GM12874 (cell line): ENCODE measurements around the gene ZC3H18.
A peak's percentile ranks its signal among the peaks of the same experiment; 100 is the strongest.

Experiments used
- CTCF ChIP-seq: IDR thresholded peaks from 2 replicates; pipeline ENCODE4 v1.5.1; 2011; ENCODE audit warnings: low read depth, mild to moderate bottlenecking, control low read depth, low read length, moderate library complexity; ENCODE audit not compliant: insufficient read depth

The ZC3H18 gene

DNA sequence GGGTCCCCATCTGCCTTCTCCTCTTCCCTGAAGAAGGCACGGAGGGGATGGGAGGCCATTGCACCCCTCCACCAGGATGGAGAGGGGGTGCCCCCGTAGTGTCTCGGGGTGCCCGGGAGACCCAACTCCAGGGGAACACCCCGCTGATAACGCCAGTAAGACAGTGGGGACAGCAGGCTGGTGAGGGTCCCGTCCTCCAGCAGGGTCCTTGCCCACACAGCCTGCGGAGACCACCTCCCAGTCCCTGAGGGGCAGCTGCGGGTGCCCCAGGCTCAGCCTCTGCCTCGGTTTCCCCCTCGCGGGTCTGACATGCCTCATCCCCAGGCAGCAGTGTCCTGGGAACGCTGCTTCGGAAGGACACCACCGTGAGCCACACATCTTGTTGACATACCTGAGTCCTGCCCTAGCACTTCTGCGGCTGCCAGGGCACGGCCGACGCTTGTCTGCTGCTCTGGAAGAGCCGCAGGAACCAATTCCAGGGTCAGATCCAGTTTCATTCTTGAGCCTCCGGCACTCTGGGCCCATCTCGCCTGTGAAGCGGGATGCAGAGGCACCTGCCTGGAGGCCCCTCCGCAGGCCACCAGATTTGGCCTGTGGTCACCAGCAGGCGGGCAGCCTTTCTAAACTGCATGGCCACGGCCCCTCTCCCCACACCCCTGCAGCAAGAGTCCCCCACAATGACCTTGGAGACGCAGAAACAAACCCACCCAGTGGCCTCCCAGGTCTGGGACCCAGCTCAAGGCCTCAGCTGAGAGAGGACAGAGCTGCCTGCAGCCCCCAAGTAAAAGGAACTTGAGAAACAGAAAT lies 39.9 kb upstream of the ZC3H18 start:
- TF ChIP-seq CTCF: no peak

DNA sequence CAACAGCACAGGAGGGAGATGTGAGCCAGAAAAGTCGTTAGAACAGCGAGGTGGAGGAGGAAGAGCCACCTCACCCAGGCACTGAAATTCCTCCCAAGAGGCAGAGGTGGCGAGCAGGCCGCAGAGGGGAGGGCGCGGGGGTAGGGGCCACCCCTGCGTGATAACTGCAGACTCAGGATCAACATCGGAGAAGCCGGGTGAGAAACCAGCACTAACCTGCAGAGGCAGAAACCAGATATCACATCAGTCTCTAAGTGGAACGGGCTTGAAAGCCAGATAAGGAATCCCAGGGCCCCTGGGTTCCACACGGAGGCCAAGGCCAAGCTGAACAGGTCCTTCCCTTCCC lies 39.4 kb upstream of the ZC3H18 start:
- no peak for TF ChIP-seq CTCF

DNA sequence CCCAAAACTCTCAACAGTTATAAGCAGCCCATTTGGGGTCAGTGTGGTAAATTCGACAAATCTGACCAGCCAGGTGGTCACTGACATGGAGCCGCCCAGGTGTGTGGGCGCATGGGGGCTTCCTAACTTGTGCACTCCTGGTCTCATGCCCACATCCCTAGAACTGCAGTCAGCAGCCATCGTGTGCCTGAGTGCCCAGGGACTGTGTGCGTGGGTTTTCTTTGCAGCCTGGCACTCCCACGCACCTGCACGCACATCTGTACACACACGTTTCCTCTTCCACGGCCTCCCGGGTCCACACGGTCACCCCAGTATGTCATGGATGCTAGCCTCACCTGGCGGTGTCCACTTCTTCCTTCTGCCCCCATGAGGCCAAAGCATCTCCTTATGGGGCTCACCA lies 38.9 kb upstream of the ZC3H18 start:
- no peak for TF ChIP-seq CTCF

DNA sequence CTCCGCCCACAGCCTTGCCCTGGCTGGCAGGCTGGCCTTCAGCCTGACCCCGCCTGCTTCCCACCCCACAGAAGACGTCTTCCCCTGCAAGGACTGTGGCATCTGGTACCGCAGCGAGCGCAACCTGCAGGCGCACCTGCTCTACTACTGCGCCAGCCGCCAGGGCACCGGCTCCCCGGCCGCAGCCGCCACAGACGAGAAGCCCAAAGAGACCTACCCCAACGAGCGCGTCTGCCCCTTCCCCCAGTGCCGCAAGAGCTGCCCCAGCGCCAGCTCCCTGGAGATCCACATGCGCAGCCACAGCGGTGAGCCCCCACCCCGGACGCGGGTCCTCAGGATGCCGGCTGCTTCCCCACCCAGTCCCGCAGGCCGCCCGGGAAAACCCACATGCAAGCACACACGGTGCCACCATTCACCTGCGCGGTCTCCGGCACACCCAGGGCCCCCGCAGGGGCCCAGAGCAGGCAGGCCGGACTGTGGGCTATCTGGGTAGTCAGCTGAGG lies 38.2 kb upstream of the ZC3H18 start:
- no peak for TF ChIP-seq CTCF

- TF ChIP-seq CTCF: no peak
Observed at GRCh38 chr16:88532434-88533241, 37.6 kb upstream of the ZC3H18 start.

GRCh38 chr16:88533381-88533917 lies 36.8 kb upstream of the ZC3H18 start:
- TF ChIP-seq CTCF: no peak

- 0 out of 2 replicates have a peak, but pooled peaks have one; percentile 4 for TF ChIP-seq CTCF
Observed at GRCh38 chr16:88533932-88534637, 36.1 kb upstream of the ZC3H18 start.
